Smooth muscle cell (in vitro differentiated cells): Measurements from ENCODE around the gene C15orf61. TPM values are rescaled to one million over a fixed set of nuclear protein-coding genes. Genes with fewer than 3 reads are reported as not detected.

ENCODE experiments used
- DNase-seq: peaks from one replicate; lab custom pipeline; 2025; ENCODE audit not compliant: unreplicated experiment; lab: John Stamatoyannopoulos, UW
- H2AFZ ChIP-seq: fragments of 200-600 bp; sonication (generic); 2 replicates; pipeline ENCODE4 v1.6.0; 2016; ENCODE audit warnings: antibody characterized with exemption, low read depth, mild to moderate bottlenecking
- H3F3A ChIP-seq: fragments of 200-600 bp; sonication (generic); 2 replicates; pipeline ENCODE4 v1.6.0; 2017; ENCODE audit warnings: antibody characterized with exemption, low read depth
- H3K27ac ChIP-seq: fragments of 200-600 bp; sonication (generic); 2 replicates; pipeline ENCODE4 v1.5.1; 2016; ENCODE audit warnings: low read depth, mild to moderate bottlenecking
- H3K27me3 ChIP-seq: fragments of 200-600 bp; sonication (generic); 2 replicates; pipeline ENCODE4 v1.6.1; 2016; ENCODE audit warnings: low read depth, mild to moderate bottlenecking
- H3K36me3 ChIP-seq: fragments of 200-600 bp; sonication (generic); 2 replicates; pipeline ENCODE4 v1.5.1; 2016; ENCODE audit warnings: low read depth
- H3K4me1 ChIP-seq: fragments of 200-600 bp; sonication (generic); 2 replicates; pipeline ENCODE4 v1.5.1; 2016; ENCODE audit warnings: low read depth
- H3K4me2 ChIP-seq: fragments of 200-600 bp; sonication (generic); 2 replicates; pipeline ENCODE4 v1.6.0; 2016; ENCODE audit warnings: mild to moderate bottlenecking
- H3K4me3 ChIP-seq: fragments of 200-600 bp; sonication (generic); 2 replicates; pipeline ENCODE4 v1.5.1; 2016; ENCODE audit warnings: mild to moderate bottlenecking
- H3K79me2 ChIP-seq: fragments of 200-600 bp; sonication (generic); 2 replicates; pipeline ENCODE4 v1.6.0; 2016; ENCODE audit warnings: low read depth, mild to moderate bottlenecking
- H3K9ac ChIP-seq: fragments of 200-600 bp; sonication (generic); 2 replicates; pipeline ENCODE4 v1.6.0; 2016; ENCODE audit warnings: low read depth
- H3K9me3 ChIP-seq: fragments of 200-600 bp; sonication (generic); replicated peaks from 2 replicates; pipeline ENCODE4 v1.5.1; 2016; ENCODE audit warnings: low read depth
- H4K20me1 ChIP-seq: fragments of 200-600 bp; sonication (generic); 2 replicates; pipeline ENCODE4 v1.6.0; 2016; ENCODE audit warnings: low read depth
- WGBS: methylation state at CpG from one replicate; pipeline ENCODE4 v1.1.7; 2016; ENCODE audit warnings: low lambda C conversion rate; 5-methylcytosine and 5-hydroxymethylcytosine counted together
- polyA plus RNA-seq: library from polyadenylated mRNA; unstranded; fragments of >200 nt; fragmentation: Nextera tagmentation; extraction: Ambion mirVana; gene quantifications from 2 replicates; pipeline ENCODE4 v1.2.1, GENCODE V29; 2016
- total RNA-seq: library from RNA; depleted of rRNA; stranded (reverse); fragments of >200 nt; gene quantifications from 2 replicates; pipeline ENCODE4 v1.2.3, GENCODE V29; 2014
- TF ChIP-seq, protein P1 (sequence below): fragments of 200-600 bp; sonication (generic); IDR thresholded peaks from 2 replicates; pipeline ENCODE4 v1.5.1; 2017; ENCODE audit warnings: borderline replicate concordance, mild to moderate bottlenecking, antibody characterized with exemption; ENCODE audit not compliant: insufficient read depth, poor library complexity, severe bottlenecking

Gene C15orf61
- total and polyA plus RNA-seq, 2 experiments from 2014 or later, result 5.6 to 8.0 TPM

DNA sequence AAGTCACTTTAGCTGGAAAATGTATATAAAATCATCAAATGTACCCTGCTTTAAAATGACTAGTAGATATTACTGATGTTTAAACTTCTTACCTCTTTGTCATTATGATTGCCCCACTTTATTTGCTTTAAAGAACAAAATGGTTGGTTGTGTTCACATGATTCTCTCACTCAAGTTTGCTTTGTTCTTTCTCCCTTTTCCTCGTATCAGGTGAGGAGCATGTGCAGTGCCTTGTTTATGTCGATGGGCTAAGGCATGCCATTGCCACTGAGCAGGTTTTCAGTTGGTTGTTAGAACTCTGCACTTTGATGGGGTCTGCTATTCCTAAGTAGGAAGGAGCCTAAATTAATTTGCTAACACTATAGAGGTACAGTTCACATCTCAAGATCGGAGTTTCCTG is 26.9 kb downstream of the C15orf61 start:
- TF ChIP-seq, protein P1, sequence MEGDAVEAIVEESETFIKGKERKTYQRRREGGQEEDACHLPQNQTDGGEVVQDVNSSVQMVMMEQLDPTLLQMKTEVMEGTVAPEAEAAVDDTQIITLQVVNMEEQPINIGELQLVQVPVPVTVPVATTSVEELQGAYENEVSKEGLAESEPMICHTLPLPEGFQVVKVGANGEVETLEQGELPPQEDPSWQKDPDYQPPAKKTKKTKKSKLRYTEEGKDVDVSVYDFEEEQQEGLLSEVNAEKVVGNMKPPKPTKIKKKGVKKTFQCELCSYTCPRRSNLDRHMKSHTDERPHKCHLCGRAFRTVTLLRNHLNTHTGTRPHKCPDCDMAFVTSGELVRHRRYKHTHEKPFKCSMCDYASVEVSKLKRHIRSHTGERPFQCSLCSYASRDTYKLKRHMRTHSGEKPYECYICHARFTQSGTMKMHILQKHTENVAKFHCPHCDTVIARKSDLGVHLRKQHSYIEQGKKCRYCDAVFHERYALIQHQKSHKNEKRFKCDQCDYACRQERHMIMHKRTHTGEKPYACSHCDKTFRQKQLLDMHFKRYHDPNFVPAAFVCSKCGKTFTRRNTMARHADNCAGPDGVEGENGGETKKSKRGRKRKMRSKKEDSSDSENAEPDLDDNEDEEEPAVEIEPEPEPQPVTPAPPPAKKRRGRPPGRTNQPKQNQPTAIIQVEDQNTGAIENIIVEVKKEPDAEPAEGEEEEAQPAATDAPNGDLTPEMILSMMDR, result no peak
- Histone ChIP-seq H3K27me3 (no peaks in the 10 kb centered on the region), H3K36me3 (no peaks in the 10 kb centered on the region), H3K9ac (no peak overlapping the region), H4K20me1 (peaks cover 8% of the 10 kb centered on the region), H3K4me2 (no peak overlapping the region), H3K27ac (no peak overlapping the region), H3F3A (no peaks in the 10 kb centered on the region), H3K79me2 (no peaks in the 10 kb centered on the region), H3K4me3 (no peak overlapping the region), H3K4me1 (peaks cover 18% of the 10 kb centered on the region), H3K9me3 (no peaks in the 10 kb centered on the region), H2AFZ (no peak overlapping the region)
- DNase-seq, result no peak
- WGBS, result 73% methylated on average over 3 of the region's 3 CpGs

DNA sequence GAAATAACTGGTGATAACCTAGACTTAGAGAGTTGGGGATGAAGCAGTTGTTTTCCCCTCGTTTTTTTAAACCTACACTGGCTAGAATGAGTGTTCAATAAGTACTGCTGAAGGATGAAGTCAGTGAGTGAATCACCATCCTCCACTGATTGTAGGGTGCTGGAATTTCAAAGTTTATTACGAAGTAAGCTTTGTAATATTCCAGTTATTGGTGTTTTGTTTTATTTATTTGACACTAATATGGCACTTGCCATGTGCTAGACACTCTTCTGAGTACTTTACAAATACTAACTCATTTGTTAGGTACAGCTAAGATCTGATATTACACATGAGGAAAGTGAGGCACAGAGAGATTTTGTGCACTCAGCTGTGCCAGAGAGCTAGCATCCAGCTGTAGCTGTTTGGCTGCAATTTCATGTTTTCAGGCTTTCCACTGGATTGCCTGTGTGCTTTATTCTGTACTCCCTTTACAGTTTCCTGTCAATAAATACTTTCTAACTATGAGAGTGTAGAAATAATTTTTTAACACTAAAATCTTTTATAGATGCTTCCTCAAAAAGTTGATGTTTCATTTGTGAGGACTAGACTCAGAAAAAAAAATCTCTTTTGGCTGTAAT is 27.4 kb downstream of the C15orf61 start:
- H3K9me3 ChIP-seq, result no peaks in the 10 kb centered on the region
- 38% methylated on average over 2 of the region's 2 CpGs for WGBS
- H3K27me3 ChIP-seq, result no peaks in the 10 kb centered on the region
- H4K20me1 ChIP-seq, result peaks cover 8% of the 10 kb centered on the region
- TF ChIP-seq, protein P1, result no peak
- H3K4me2 ChIP-seq, result no peak overlapping the region
- peaks cover 18% of the 10 kb centered on the region for H3K4me1 ChIP-seq
- H3K79me2 ChIP-seq, result no peaks in the 10 kb centered on the region
- H3K9ac ChIP-seq, result no peak overlapping the region
- no peak overlapping the region for H2AFZ ChIP-seq
- DNase-seq, result no peak
- no peaks in the 10 kb centered on the region for H3F3A ChIP-seq
- no peaks in the 10 kb centered on the region for H3K36me3 ChIP-seq
- H3K4me3 ChIP-seq, result no peak overlapping the region
- no peak overlapping the region for H3K27ac ChIP-seq

- no peak overlapping the region for H2AFZ ChIP-seq
- 59% methylated on average over 8 of the region's 8 CpGs for WGBS
- H3K79me2 ChIP-seq, result no peaks in the 10 kb centered on the region
- H3K4me1 ChIP-seq, result peaks cover 18% of the 10 kb centered on the region
- H4K20me1 ChIP-seq, result peaks cover 8% of the 10 kb centered on the region
- no peak for DNase-seq
- no peak overlapping the region for H3K9ac ChIP-seq
- no peak overlapping the region for H3K4me3 ChIP-seq
- TF ChIP-seq, protein P1, result no peak
- H3K36me3 ChIP-seq, result no peaks in the 10 kb centered on the region
- H3F3A ChIP-seq, result no peaks in the 10 kb centered on the region
- no peaks in the 10 kb centered on the region for H3K27me3 ChIP-seq
- H3K27ac ChIP-seq, result no peak overlapping the region
- no peaks in the 10 kb centered on the region for H3K9me3 ChIP-seq
- no peak overlapping the region for H3K4me2 ChIP-seq
Measured at GRCh38 chr15:67548862-67549651, 28.1 kb downstream of the C15orf61 start.
